GM12872 (cell line): ENCODE results near the gene UGT1A4.

Experiments used
- TF ChIP-seq, protein P1 (sequence below): IDR thresholded peaks from 3 replicates; pipeline ENCODE4 v1.5.1; 2011; ENCODE audit warnings: low read depth, mild to moderate bottlenecking, low read length, moderate library complexity; ENCODE audit not compliant: insufficient read depth

UGT1A4 gene

DNA sequence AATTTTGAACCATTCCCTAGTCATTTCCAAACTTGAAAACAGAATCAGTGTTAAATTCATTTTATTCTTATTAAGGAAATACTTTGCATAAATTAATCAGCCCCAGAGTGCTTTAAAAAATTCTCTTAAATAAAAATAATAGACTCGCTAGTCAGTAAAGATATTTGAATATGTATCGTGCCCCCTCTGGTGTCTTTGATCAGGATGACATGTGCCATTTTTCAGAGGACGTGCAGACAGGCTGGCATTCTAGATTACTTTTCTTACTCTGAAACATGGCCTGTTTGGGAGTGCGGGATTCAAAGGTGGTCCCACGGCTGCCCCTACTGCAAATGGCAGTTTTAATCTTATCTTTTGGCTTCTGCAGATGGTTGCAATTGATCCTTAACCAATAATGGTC, 54.0 kb downstream of the UGT1A4 start:
- TF ChIP-seq, protein P1, sequence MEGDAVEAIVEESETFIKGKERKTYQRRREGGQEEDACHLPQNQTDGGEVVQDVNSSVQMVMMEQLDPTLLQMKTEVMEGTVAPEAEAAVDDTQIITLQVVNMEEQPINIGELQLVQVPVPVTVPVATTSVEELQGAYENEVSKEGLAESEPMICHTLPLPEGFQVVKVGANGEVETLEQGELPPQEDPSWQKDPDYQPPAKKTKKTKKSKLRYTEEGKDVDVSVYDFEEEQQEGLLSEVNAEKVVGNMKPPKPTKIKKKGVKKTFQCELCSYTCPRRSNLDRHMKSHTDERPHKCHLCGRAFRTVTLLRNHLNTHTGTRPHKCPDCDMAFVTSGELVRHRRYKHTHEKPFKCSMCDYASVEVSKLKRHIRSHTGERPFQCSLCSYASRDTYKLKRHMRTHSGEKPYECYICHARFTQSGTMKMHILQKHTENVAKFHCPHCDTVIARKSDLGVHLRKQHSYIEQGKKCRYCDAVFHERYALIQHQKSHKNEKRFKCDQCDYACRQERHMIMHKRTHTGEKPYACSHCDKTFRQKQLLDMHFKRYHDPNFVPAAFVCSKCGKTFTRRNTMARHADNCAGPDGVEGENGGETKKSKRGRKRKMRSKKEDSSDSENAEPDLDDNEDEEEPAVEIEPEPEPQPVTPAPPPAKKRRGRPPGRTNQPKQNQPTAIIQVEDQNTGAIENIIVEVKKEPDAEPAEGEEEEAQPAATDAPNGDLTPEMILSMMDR: no peak

DNA sequence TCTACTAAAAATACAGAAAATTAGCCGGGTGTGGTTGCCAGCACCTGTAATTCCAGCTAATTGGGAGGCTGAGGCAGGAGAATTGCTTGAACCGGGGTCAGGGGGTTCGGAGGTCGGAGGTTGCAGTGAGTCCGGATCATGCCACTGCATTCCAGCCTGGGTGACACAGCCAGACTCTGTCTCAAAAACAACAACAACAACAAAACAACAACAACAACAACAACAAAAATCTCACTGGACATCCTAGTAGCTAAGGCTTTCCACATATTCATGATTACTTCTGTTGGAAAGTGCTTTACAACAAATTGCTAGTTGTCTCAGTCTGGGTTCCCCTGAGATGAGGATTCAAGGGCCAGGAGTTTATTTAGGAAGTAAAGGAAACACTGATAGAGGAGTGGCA, 55.3 kb downstream of the UGT1A4 start:
- TF ChIP-seq, protein P1: no peak

DNA sequence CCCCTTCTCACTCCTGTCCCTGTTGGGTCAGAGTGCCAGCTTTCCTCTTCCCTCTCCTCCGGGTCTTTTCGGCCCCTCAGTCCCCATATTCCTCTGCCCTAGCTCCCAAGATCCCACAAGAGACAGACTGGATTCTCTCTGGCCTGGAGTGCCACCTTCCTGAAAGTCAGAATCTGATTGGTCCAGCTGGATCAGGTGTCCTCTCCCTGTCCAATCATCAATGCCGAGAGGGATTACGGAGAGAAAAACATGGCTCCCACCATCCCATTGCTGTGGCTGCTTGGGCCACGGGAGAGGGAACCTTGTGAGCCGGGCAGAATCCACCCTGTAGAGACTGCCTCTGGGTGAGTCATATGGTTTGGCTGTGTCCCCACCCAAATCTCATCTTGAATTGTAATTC, 56.9 kb downstream of the UGT1A4 start:
- TF ChIP-seq, protein P1: no peak

DNA sequence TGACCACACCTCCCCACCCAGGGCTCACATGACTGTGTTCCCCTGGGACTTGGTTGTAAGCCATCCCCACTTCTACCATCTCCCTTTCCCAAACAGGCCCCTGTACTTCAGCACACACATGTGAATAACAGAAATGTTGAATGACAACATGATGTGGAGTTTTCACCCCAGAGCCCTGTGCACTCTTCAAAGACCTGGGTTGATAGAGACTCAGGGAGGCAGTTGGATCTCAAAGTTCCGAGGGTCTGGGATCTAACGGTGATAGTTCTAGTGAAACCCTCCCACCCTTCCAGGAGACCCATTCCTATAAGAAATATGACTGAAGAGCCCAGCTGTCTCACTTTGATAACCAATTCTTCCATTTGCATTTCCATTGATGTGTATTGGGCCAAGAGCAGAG, 59.5 kb downstream of the UGT1A4 start, which contains the start of gene MROH2A:
TSS of gene MROH2A (plus strand) at position 301 of the 400 bp plus-strand sequence. CDS start 1,029 bp downstream, outside the sequence.
- TF ChIP-seq, protein P1: no peak

DNA sequence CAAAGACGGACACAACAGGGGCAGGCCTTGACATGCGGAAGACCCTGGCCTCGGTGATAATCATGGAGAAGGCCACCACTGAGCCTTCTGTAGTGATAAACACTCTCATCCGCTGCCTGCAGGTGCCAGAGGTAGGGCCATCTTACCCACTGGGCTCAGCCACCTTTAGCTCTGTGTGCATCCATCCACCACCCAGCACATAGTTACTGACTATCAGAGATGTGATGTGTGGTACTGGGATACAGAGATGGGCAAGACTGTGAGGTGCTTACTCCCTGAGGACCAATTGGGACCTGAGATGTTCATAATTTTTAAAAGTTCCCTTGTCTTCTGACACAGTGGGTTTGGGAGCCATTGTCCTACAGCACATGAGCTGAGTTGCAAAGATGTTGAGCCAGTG, 61.2 kb downstream of the UGT1A4 start:
- TF ChIP-seq, protein P1: no peak

DNA sequence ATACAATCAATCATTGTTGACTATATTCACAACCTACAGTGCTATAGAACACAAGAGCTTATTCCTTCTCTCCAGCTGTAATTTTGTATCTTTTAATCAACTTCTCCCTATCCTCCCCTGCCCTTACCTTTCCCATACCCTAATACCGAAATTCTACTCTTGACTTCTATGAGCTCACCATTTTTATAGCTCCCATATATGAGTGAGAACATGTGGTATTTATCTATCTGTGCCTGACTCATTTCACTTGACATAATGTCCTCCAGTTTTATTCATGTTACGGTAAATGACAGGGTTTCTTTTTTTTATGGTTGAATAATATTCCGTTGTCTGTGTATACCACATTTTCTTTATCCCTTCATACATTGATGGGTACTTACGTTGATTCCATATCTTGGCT, 62.2 kb downstream of the UGT1A4 start:
- TF ChIP-seq, protein P1: no peak

DNA sequence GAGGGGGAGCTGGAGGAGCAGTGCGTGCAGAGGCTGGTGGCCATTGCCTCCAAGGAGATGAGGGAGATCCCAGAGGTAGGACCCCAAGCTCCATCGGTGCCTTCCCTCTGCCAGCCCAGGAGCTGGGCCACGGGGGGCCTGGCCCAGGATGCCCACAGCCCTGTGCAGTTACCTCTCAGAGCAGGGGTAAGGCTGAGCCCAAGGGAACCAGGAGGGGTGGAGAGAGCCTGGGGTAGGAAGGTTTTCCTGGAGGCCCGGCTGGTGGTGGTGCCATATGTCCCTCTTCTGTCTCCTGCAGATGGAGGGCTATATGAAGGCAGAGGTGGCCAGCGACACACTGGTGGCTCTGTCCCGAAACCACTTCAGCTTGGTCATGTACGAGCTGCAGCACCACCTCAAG, 71.0 kb downstream of the UGT1A4 start:
- TF ChIP-seq, protein P1: no peak
